ENCODE measurements around the gene RAB5B.

- TF ChIP-seq POLR2A (IDR thresholded peaks at IDR 0.05; ENCODE audit: low read depth) (no peak), EP300 (IDR thresholded peaks at IDR 0.05) (no peak)
- TF ChIP-seq, protein P1, sequence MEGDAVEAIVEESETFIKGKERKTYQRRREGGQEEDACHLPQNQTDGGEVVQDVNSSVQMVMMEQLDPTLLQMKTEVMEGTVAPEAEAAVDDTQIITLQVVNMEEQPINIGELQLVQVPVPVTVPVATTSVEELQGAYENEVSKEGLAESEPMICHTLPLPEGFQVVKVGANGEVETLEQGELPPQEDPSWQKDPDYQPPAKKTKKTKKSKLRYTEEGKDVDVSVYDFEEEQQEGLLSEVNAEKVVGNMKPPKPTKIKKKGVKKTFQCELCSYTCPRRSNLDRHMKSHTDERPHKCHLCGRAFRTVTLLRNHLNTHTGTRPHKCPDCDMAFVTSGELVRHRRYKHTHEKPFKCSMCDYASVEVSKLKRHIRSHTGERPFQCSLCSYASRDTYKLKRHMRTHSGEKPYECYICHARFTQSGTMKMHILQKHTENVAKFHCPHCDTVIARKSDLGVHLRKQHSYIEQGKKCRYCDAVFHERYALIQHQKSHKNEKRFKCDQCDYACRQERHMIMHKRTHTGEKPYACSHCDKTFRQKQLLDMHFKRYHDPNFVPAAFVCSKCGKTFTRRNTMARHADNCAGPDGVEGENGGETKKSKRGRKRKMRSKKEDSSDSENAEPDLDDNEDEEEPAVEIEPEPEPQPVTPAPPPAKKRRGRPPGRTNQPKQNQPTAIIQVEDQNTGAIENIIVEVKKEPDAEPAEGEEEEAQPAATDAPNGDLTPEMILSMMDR (IDR thresholded peaks at IDR 0.05): no peak
Observed at GRCh38 chr12:55963760-55964159, 10.1 kb upstream of the RAB5B start.

All from esophagus muscularis mucosa (tissue), 4 donors.